Brain microvascular endothelial cell (primary cell): ENCODE results near the gene HPN.

Experiments used
- DNase-seq: peaks from one replicate; pipeline ENCODE4 v3.0.0-alpha.2; 2020
- H3K27ac ChIP-seq: fragments of 250-450 bp; sonication (Bioruptor Pico); 2 replicates; pipeline ENCODE4 v1.5.1; 2020; ENCODE audit warnings: mild to moderate bottlenecking, moderate library complexity
- H3K27me3 ChIP-seq: fragments of 250-450 bp; sonication (Bioruptor Pico); replicated peaks from 2 replicates; pipeline ENCODE4 v1.5.1; 2020; ENCODE audit warnings: mild to moderate bottlenecking
- H3K36me3 ChIP-seq: fragments of 250-450 bp; sonication (Bioruptor Pico); replicated peaks from 2 replicates; pipeline ENCODE4 v1.5.1; 2020; ENCODE audit warnings: mild to moderate bottlenecking
- H3K4me3 ChIP-seq: 2 replicates; pipeline ENCODE4 v1.5.1; 2011; ENCODE audit warnings: low read depth, mild to moderate bottlenecking, control low read depth, low read length, moderate library complexity
- CTCF ChIP-seq: IDR thresholded peaks from 2 replicates; pipeline ENCODE4 v1.5.1; 2011; ENCODE audit warnings: low read depth, mild to moderate bottlenecking, moderate library complexity, low read length, control low read depth, inconsistent platforms; ENCODE audit errors: missing control alignments
- in situ Hi-C: cut with HindIII; loops from 2 replicates; pipeline ENCODE4 v1.10.0; 2017; ENCODE audit warnings: low sequenced_read_pairs, low pct_ligation_motif_present

The HPN gene

GRCh38 chr19:35115177-35115951 is 73.8 kb downstream of the HPN start, which contains the start of gene FXYD3:
Gene FXYD3, plus strand, starts transcription at chr19:35115823. Its CDS starts 3,554 bp downstream, at chr19:35119377.
- in situ Hi-C loops = no loop called here
- DNase-seq = no peak
- Histone ChIP-seq H3K4me3 (no peak within 1 kb of the TSS), H3K27me3 (no peaks in the 10 kb centered on the region), H3K36me3 (no peaks in the 10 kb centered on the region), H3K27ac (no peak within 1 kb of the TSS)
- TF ChIP-seq CTCF = no peak
